BJ (cell line): ENCODE results near the gene MTG2. TPM values are rescaled to one million over a fixed set of nuclear protein-coding genes. Genes with fewer than 3 reads are reported as not detected.

Experiments used
- CTCF ChIA-PET: fragments of 350-600 bp; formaldehyde crosslinking; extraction: SDS; loops from one replicate; lab custom pipeline; 2021; ENCODE audit warnings: antibody characterized with exemption, inconsistent platforms; lab: Yijun Ruan, JAX
- POLR2A ChIA-PET: fragments of 300-600 bp; sonication (Branson Sonifier 250); formaldehyde crosslinking; extraction: SDS; loops from one replicate; lab custom pipeline; 2021; ENCODE audit warnings: antibody characterized with exemption; lab: Charles Lee
- DNase-seq: peaks from one replicate; pipeline ENCODE4 v3.0.0-alpha.2; 2011; ENCODE audit warnings: low read depth
- H3K27me3 ChIP-seq: 2 replicates; pipeline ENCODE4 v1.6.0; 2011; ENCODE audit warnings: low read length; ENCODE audit not compliant: control insufficient read depth, insufficient read depth
- H3K36me3 ChIP-seq: 2 replicates; pipeline ENCODE4 v1.5.1; 2011; ENCODE audit warnings: low read length; ENCODE audit not compliant: control insufficient read depth, insufficient read depth
- H3K4me3 ChIP-seq: 2 replicates; pipeline ENCODE4 v1.5.1; 2011; ENCODE audit warnings: low read depth, mild to moderate bottlenecking, control low read depth, low read length
- CTCF ChIP-seq: IDR thresholded peaks from 2 replicates; pipeline ENCODE4 v1.5.1; 2011; ENCODE audit warnings: low read depth, mild to moderate bottlenecking, control low read depth, inconsistent platforms, low read length, moderate library complexity; ENCODE audit not compliant: insufficient read depth
- polyA plus RNA-seq: library from polyadenylated mRNA; depleted of rRNA; stranded (reverse); fragments of >200 nt; gene quantifications from 2 replicates; pipeline ENCODE4 v1.2.3, GENCODE V29; 2011

The MTG2 gene
- polyA plus RNA-seq, 1 experiment, result 19.3 TPM

DNA sequence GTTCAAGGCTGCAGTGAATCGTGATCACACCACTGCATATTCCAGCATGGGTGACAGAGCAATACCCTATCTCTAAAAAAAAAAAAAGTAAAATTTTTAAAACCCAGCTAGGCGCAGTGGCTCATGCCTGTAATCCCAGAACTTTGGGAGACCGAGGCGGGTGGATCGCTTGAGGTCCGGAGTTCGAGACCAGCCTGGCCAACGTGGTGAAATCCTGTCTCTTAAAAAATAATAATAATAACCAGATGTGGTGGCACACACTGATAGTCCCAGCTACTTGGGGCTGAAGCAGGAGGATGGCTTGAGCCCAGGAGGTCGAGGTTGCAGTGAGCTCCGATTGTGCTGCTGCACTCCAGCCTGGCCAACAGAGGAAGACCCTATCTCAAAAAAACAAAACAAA is 13.5 kb downstream of the MTG2 start:
- CTCF ChIA-PET, result no interaction called here
- POLR2A ChIA-PET, result no interaction called here
- Histone ChIP-seq H3K27me3 (no peaks in the 10 kb centered on the region), H3K36me3 (peaks cover 24% of the 10 kb centered on the region), H3K4me3 (no peak overlapping the region)
- no peak for DNase-seq
- no peak for TF ChIP-seq CTCF

DNA sequence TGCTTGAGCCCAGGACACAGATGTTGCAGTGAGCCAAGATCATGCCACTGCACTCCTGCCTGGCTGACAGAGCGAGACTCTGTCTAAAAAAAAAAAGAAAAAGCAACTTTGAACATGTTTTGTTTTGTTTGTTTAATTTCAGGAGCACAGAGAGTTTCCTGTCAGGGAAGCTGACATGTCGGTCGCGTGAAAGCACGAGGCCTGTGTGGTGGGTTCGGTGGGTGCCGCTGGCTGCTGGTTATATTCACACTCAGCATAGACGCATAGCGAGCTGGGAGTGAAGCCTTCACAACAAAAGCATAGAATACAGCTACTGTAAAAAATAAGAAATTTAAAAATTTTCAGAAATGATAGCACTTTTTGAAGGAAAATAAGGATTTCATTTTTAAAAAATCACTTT is 14.5 kb downstream of the MTG2 start:
- no peak for DNase-seq
- ChIA-PET POLR2A (no interaction called here), CTCF (interaction anchor here (2.2 kb wide), 1 partner anchor 9 kb away, joined by 6 read pairs; no protein-coding TSS in a partner anchor)
- H3K36me3 ChIP-seq, result peaks cover 29% of the 10 kb centered on the region
- no peaks in the 10 kb centered on the region for H3K27me3 ChIP-seq
- TF ChIP-seq CTCF, result no peak
- no peak overlapping the region for H3K4me3 ChIP-seq

GRCh38 chr20:62197801-62198200 is 15.0 kb downstream of the MTG2 start:
- Histone ChIP-seq H3K36me3 (peaks cover 29% of the 10 kb centered on the region), H3K27me3 (no peaks in the 10 kb centered on the region), H3K4me3 (no peak overlapping the region)
- ChIA-PET POLR2A (no interaction called here), CTCF (interaction anchor here (2.2 kb wide), 1 partner anchor 10 kb away, joined by 6 read pairs; no protein-coding TSS in a partner anchor)
- DNase-seq, result no peak
- TF ChIP-seq CTCF, result no peak

- ChIA-PET CTCF (interaction anchor here (2.2 kb wide), 1 partner anchor 11 kb away, joined by 6 read pairs; no protein-coding TSS in a partner anchor), POLR2A (no interaction called here)
- no peak for TF ChIP-seq CTCF
- no peak for DNase-seq
- Histone ChIP-seq H3K27me3 (no peaks in the 10 kb centered on the region), H3K4me3 (no peak overlapping the region), H3K36me3 (peaks cover 28% of the 10 kb centered on the region)
Measured at GRCh38 chr20:62198496-62198895, 15.7 kb downstream of the MTG2 start.

- CTCF ChIA-PET, result interaction anchor here (2.2 kb wide), 1 partner anchor 11 kb away, joined by 6 read pairs; no protein-coding TSS in a partner anchor
- no peak for TF ChIP-seq CTCF
- POLR2A ChIA-PET, result interaction anchor here (0.6 kb wide), 1 partner anchor 91 kb away, joined by 3 read pairs; no protein-coding TSS in a partner anchor
- H3K36me3 ChIP-seq, result peaks cover 26% of the 10 kb centered on the region
- no peaks in the 10 kb centered on the region for H3K27me3 ChIP-seq
- no peak overlapping the region for H3K4me3 ChIP-seq
- no peak for DNase-seq
Measured at GRCh38 chr20:62198931-62199330, 16.1 kb downstream of the MTG2 start.
